Activated CD4-positive, alpha-beta T cell treated with anti-CD3 and anti-CD28 coated beads, Interleukin-2, amount 50 U/mL, for 48 hours (primary cell): Measurements from ENCODE around the gene DROSHA.
"Not testable (repeated sequence)": the region's sequence is repeated elsewhere in the genome, so short reads cannot be mapped to it uniquely, and the experiment has no call there.

Experiments used
- DNase-seq, 2 experiments: peaks; one replicate each; pipeline ENCODE4 v3.0.0-alpha.2; 2020

Gene DROSHA

GRCh38 chr5:31377274-31377946, 154.5 kb downstream of the DROSHA start:
- no peak for DNase-seq

DNA sequence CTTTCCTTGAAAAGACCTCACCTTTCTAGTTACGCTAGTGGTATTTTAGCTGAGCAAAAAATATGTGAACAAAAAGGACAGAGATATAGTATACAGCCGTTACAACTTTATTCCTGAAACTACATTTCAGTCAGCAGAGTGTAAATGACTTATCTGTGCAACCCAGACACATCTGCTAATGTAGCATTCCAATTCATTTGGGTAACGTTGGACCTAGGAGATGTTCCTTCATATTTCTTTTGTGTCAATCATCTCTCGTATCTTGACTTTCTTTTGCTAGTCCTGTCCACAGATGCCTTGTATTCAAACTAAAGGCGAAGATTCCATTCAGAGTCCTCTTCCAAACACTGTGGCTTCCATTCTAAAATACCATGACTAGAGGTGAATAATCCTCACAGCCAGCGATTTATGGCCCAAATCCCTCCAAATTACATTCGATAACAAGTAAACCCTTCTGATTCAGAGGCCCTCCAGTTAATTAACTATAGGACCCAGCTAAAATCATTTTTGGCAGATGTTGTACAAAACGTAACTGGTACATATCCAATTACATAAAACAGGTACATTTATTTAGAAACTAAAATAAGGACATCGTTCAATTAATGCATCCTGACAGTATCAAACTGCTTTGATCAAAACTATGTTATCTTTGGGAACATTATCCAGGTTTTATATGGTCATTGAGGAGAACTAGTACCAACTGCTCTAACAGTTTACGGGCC, 155.7 kb downstream of the DROSHA start:
- DNase-seq = no peak

DNA sequence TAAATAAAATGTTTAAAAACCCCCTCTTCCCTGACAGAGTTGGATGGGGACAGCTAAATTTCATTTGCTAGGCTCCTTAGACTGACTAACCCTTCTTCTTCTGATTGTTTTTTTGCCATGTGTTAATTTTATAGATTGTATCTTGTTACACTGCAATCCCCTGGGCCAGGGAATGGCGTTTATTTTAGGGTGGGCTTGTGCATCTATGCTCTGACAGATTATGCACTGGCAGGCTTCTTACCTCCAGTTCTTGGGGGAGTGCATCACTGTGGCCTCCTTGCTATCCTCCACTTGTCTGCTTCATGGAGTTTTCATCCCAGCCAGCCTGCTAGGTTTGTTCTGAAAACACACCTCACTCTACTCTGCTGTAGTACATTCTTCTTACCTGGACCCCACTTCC, 159.8 kb downstream of the DROSHA start:
- no peak for DNase-seq

GRCh38 chr5:31366941-31367340, 165.0 kb downstream of the DROSHA start:
- DNase-seq = no peak

- DNase-seq = no peak
Observed at GRCh38 chr5:31365776-31366175, 166.1 kb downstream of the DROSHA start.

DNA sequence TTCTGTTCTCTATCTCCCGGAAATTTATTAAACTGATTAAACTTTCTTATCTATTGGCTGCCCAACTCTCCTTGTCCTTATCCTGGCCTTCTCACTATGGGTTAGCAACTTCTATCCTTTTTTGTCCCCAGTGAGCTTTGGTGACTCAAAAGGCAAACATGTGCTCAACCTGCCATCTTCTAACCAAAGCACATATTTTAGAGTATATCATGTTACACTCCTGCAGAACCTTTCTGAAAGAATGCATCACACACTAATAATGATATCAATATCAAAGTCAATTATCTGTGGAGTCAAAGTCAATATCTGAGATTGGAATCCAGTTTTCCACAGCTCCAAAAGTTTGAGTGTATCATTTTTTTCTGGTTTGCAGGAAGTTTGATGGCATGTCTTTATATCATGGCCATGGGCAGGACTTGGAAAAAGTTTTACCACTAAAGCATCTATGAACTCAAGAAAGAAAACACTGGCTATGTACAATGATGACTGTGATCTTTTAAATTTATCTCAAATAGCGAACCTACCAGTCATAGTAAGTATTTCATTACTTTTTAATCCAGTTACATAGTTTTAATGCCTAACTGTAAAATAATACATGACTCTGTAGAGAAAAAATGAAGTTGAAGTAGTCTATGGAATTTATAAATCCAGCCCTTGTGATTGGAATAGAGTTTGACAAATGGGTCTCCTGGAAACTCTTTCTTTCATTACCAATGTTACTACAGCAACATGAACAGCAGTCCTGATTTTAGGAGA, 166.8 kb downstream of the DROSHA start:
- DNase-seq = no peak

DNA sequence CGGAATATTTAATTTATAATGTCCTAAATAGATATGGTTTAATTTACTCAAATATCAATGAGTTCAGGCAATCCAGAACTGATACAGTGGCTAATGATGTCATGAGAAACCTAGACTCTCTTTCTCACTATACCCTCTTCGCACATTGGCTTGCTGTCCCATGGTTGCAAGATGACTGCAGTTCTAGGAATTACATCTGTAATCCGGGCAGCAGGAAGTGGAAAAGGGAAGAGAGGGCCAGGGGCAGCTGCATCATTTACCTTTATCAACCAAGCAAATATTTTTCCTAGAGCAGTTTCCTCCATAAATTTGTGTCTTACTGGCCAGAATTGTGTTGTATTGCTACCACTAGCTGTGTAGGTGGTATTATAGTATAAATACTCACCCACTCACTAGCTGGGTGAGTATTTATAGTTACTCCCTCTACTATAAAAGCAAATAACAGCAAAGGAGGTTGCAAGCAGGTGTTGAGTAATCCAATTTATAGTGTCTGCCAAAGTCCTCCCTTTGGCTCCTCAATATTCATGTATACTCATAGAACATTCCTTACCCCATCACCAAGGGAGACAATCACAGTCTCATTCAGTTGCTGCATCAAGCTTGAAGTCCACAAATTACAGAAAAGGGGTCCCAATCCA, 168.8 kb downstream of the DROSHA start:
- no peak for DNase-seq

- DNase-seq = no peak
Observed at GRCh38 chr5:31362529-31362900, 169.4 kb downstream of the DROSHA start.

DNA sequence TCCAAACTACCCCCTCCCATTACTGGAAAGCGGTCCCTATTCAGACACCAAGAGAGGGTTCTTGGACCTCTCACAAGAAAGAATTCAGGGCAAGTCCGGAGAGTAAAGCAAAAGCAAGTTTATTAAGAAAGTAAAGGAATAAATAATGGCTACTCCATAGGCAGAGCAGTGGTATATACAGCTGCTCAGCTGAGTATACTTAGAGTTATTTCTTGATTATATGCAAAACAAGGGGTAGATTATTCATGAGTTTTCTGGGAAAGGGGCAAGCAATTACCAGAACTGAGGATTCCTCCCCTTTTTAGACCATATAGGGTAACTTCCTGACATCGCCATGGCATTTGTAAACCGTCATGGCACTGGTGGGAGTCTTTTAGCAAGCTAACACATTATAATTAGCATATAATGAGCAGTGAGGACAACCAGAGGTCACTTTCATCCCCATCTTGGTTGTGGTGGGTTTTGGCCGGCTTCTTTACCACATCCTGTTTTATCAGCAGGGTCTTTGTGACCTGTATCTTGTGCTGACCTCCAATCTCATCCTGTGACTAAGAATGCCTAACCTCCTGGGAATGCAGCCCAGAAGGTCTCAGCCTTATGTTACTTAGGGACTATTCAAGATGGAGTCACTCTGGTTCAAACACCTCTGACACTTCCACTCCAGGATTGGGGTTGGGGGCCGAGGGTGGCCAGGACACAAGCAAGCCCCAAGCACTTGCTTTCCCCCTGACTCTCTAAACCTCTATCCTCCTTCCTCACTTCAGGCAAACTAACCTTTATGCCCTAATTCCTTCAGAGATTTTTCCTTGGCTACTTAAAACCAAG, 170.0 kb downstream of the DROSHA start:
- DNase-seq = not testable (repeated sequence)

- no peak for DNase-seq
Observed at GRCh38 chr5:31361234-31361633, 170.7 kb downstream of the DROSHA start.

- no peak for DNase-seq
Observed at GRCh38 chr5:31359839-31360238, 172.1 kb downstream of the DROSHA start.

DNA sequence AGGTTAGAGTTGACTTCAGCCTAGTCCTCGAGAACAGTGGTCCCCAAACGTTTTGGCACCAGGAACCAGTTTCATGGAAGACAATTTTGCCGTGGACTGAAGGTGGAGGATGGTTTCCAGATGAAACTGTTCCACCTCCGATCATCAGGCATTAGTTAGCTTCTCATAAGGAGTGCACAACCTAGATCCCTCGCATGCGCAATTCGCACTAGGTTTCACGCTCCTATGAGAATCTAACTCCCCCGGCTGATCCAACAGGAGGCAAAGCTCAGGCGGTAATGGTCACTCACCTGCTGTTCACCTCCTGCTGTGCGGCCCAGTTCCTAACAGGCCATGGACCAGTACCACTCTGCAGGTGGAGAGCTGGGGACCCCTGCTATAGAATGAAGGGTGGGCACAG, 174.9 kb downstream of the DROSHA start:
- DNase-seq = no peak

- DNase-seq = no peak
Observed at GRCh38 chr5:31355337-31355736, 176.6 kb downstream of the DROSHA start.
